ENCODE data around the gene RBM25.

DNA sequence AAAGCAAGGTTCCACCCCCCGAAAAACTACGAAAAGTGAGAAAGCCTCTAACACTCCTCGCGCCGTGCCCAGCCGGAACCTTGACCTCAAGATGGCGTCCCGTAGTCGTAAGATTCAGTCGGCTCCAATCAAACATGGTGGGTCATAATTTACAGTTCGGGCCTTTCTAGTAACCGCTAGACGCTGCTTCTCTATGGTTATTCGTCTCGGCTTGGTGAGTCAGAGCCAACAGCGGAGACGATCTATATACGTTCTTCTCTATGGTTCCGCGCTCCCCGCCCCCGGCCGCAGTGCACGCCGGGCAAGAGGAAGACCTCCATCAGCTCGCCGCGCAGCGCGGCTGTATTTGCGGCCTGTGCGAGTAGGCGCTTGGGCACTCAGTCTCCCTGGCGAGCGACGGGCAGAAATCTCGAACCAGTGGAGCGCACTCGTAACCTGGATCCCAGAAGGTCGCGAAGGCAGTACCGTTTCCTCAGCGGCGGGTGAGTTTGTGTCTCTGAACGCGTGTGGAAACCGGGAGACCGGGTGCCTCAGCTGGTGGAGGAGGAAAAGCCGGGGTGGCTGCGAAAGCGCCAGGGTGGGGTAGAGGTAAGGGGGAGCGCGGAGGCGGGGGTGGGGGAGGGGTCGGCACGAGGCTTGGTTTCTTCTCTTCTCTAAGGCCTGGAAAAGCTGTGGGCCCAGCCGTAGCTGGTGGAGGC lies at the start of gene RBM25:
- TF ChIP-seq POLR2A (IDR thresholded peaks at IDR 0.05) = peak; percentile 96 to 98
- TF ChIP-seq, protein P1, sequence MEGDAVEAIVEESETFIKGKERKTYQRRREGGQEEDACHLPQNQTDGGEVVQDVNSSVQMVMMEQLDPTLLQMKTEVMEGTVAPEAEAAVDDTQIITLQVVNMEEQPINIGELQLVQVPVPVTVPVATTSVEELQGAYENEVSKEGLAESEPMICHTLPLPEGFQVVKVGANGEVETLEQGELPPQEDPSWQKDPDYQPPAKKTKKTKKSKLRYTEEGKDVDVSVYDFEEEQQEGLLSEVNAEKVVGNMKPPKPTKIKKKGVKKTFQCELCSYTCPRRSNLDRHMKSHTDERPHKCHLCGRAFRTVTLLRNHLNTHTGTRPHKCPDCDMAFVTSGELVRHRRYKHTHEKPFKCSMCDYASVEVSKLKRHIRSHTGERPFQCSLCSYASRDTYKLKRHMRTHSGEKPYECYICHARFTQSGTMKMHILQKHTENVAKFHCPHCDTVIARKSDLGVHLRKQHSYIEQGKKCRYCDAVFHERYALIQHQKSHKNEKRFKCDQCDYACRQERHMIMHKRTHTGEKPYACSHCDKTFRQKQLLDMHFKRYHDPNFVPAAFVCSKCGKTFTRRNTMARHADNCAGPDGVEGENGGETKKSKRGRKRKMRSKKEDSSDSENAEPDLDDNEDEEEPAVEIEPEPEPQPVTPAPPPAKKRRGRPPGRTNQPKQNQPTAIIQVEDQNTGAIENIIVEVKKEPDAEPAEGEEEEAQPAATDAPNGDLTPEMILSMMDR (IDR thresholded peaks at IDR 0.05) = no peak

All from adrenal gland (tissue), 5 donors.